OCI-LY7 (cell line): ENCODE results near the gene ABCC1.

ENCODE experiments used
- EZH2phosphoT487 ChIP-seq: fragments of 200-600 bp; sonication (generic); IDR thresholded peaks from 2 replicates; pipeline ENCODE4 v1.6.1; 2018; ENCODE audit warnings: low read depth, borderline replicate concordance, mild to moderate bottlenecking, mixed run types, antibody characterized with exemption, low read length, moderate library complexity, mixed read lengths
- TF ChIP-seq, protein P1 (sequence below): fragments of 200-600 bp; sonication (generic); conservative IDR thresholded peaks from 2 replicates; pipeline ENCODE4 v1.5.1; 2014; ENCODE audit warnings: mild to moderate bottlenecking, antibody characterized with exemption, low read length, moderate library complexity, mixed read lengths

DNA sequence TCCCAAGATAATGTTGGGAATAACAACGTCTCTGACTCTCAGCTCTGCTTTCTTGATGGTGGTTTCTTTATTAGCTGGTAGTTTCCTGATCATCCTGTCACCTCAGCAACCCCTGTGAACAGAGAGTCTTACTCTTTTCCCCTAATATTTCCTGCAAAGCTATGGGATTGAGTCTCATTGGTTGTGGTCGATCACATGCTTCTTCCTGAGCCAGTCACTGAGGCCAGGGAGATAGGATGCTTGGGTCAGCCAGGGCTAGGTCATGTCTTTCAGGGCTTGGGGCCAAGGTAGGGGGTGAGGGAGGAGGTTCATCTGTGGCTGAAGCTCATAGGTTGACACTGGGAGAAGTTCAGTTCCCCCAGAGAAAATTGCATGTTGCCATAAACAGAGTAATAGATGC is 114.3 kb downstream of the ABCC1 start:
- TF ChIP-seq, protein P1, sequence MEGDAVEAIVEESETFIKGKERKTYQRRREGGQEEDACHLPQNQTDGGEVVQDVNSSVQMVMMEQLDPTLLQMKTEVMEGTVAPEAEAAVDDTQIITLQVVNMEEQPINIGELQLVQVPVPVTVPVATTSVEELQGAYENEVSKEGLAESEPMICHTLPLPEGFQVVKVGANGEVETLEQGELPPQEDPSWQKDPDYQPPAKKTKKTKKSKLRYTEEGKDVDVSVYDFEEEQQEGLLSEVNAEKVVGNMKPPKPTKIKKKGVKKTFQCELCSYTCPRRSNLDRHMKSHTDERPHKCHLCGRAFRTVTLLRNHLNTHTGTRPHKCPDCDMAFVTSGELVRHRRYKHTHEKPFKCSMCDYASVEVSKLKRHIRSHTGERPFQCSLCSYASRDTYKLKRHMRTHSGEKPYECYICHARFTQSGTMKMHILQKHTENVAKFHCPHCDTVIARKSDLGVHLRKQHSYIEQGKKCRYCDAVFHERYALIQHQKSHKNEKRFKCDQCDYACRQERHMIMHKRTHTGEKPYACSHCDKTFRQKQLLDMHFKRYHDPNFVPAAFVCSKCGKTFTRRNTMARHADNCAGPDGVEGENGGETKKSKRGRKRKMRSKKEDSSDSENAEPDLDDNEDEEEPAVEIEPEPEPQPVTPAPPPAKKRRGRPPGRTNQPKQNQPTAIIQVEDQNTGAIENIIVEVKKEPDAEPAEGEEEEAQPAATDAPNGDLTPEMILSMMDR, result no peak
- no peak for TF ChIP-seq EZH2phosphoT487
